HEK293 (cell line): ENCODE data around the gene B4GALT2.
A peak's percentile ranks its signal among the peaks of the same experiment; 100 is the strongest.

Source experiments
- ATF2 ChIP-seq: fragments of 450-650 bp; formaldehyde crosslinking; IDR thresholded peaks from 2 replicates; pipeline ENCODE4 v1.5.1; 2016; ENCODE audit warnings: missing biosample characterization, missing genetic modification characterization, low read depth
- GFI1B ChIP-seq: fragments of 450-650 bp; formaldehyde crosslinking; IDR thresholded peaks from 2 replicates; pipeline ENCODE4 v1.5.1; 2016; ENCODE audit warnings: missing biosample characterization, missing genetic modification characterization
- GLI2 ChIP-seq: fragments of 450-650 bp; formaldehyde crosslinking; IDR thresholded peaks from 2 replicates; pipeline ENCODE4; 2017; ENCODE audit warnings: missing biosample characterization, missing genetic modification characterization, low read depth, borderline replicate concordance
- HOXC10 ChIP-seq: sonication (generic); formaldehyde crosslinking; IDR thresholded peaks from 2 replicates; pipeline ENCODE4 v1.8.1; 2023; ENCODE audit warnings: mild to moderate bottlenecking, missing genetic modification reagents
- INSM2 ChIP-seq: fragments of 450-650 bp; formaldehyde crosslinking; IDR thresholded peaks from 2 replicates; pipeline ENCODE4 v1.5.1; 2016; ENCODE audit warnings: missing biosample characterization, missing genetic modification characterization
- PRDM1 ChIP-seq: fragments of 450-650 bp; formaldehyde crosslinking; IDR thresholded peaks from 2 replicates; pipeline ENCODE4; 2016; ENCODE audit warnings: missing biosample characterization, missing genetic modification characterization
- SALL2 ChIP-seq: fragments of 450-650 bp; formaldehyde crosslinking; IDR thresholded peaks from 2 replicates; pipeline ENCODE4 v1.5.0; 2017; ENCODE audit warnings: missing biosample characterization, mild to moderate bottlenecking, missing genetic modification characterization, borderline replicate concordance
- SCRT2 ChIP-seq: fragments of 450-650 bp; formaldehyde crosslinking; IDR thresholded peaks from 2 replicates; pipeline ENCODE4 v1.5.1; 2016; ENCODE audit warnings: missing biosample characterization, missing genetic modification characterization
- ZBTB20 ChIP-seq: fragments of 450-650 bp; formaldehyde crosslinking; IDR thresholded peaks from 2 replicates; pipeline ENCODE4 v1.5.1; 2016; ENCODE audit warnings: missing biosample characterization, missing genetic modification characterization
- ZBTB48 ChIP-seq: fragments of 450-650 bp; formaldehyde crosslinking; IDR thresholded peaks from 2 replicates; pipeline ENCODE4 v1.5.1; 2016; ENCODE audit warnings: missing biosample characterization, missing genetic modification characterization
- ZNF146 ChIP-seq: fragments of 450-650 bp; formaldehyde crosslinking; IDR thresholded peaks from 2 replicates; pipeline ENCODE4 v1.5.1; 2016; ENCODE audit warnings: missing biosample characterization, missing genetic modification characterization
- ZNF16 ChIP-seq: fragments of 450-650 bp; formaldehyde crosslinking; IDR thresholded peaks from 2 replicates; pipeline ENCODE4 v1.5.1; 2016; ENCODE audit warnings: low read depth, missing biosample characterization, missing genetic modification characterization
- ZNF266 ChIP-seq: fragments of 450-650 bp; formaldehyde crosslinking; IDR thresholded peaks from 2 replicates; pipeline ENCODE4 v1.5.1; 2016; ENCODE audit warnings: missing biosample characterization, missing genetic modification characterization, low read depth
- ZNF324 ChIP-seq: fragments of 450-650 bp; formaldehyde crosslinking; IDR thresholded peaks from 2 replicates; pipeline ENCODE4 v1.5.1; 2016; ENCODE audit warnings: missing biosample characterization, missing genetic modification characterization
- ZNF391 ChIP-seq: fragments of 450-650 bp; formaldehyde crosslinking; IDR thresholded peaks from 2 replicates; pipeline ENCODE4 v1.5.1; 2016; ENCODE audit warnings: low read depth, missing biosample characterization, missing genetic modification characterization, borderline replicate concordance
- ZNF501 ChIP-seq: fragments of 450-650 bp; formaldehyde crosslinking; IDR thresholded peaks from 2 replicates; pipeline ENCODE4 v1.5.1; 2016; ENCODE audit warnings: missing biosample characterization, missing genetic modification characterization
- ZNF529 ChIP-seq: fragments of 450-650 bp; formaldehyde crosslinking; IDR thresholded peaks from 2 replicates; pipeline ENCODE4 v1.5.1; 2017; ENCODE audit warnings: missing genetic modification characterization, missing biosample characterization; ENCODE audit not compliant: insufficient replicate concordance
- ZNF548 ChIP-seq: fragments of 450-650 bp; formaldehyde crosslinking; IDR thresholded peaks from 2 replicates; pipeline ENCODE4 v1.5.1; 2016; ENCODE audit warnings: missing biosample characterization, missing genetic modification characterization
- ZNF561 ChIP-seq: fragments of 450-650 bp; IDR thresholded peaks from 2 replicates; pipeline ENCODE4 v1.5.1; 2018; ENCODE audit warnings: missing biosample characterization, missing genetic modification characterization, borderline replicate concordance
- ZNF624 ChIP-seq: fragments of 450-650 bp; formaldehyde crosslinking; IDR thresholded peaks from 2 replicates; pipeline ENCODE4 v1.5.1; 2017; ENCODE audit warnings: missing biosample characterization, missing genetic modification characterization
- ZNF660 ChIP-seq: fragments of 450-650 bp; IDR thresholded peaks from 2 replicates; pipeline ENCODE4 v1.5.1; 2018; ENCODE audit warnings: missing biosample characterization, mild to moderate bottlenecking, missing genetic modification characterization
- ZSCAN30 ChIP-seq: fragments of 450-650 bp; IDR thresholded peaks from 2 replicates; pipeline ENCODE4 v1.5.1; 2018; ENCODE audit warnings: missing biosample characterization, mild to moderate bottlenecking, missing genetic modification characterization, moderate library complexity
- TF ChIP-seq, protein P1 (sequence below): fragments of 450-650 bp; formaldehyde crosslinking; IDR thresholded peaks from 2 replicates; pipeline ENCODE4 v1.5.1; 2016; ENCODE audit warnings: missing biosample characterization, missing genetic modification characterization, low read depth
- TF ChIP-seq, protein P2 (sequence below): fragments of 450-650 bp; formaldehyde crosslinking; IDR thresholded peaks from 2 replicates; pipeline ENCODE4 v1.5.1; 2016; ENCODE audit warnings: missing biosample characterization, missing genetic modification characterization
- TF ChIP-seq, protein P3 (sequence below): fragments of 450-650 bp; formaldehyde crosslinking; IDR thresholded peaks from 2 replicates; pipeline ENCODE4 v1.5.1; 2016; ENCODE audit warnings: missing biosample characterization, missing genetic modification characterization
- TF ChIP-seq, protein P4 (sequence below): fragments of 450-650 bp; formaldehyde crosslinking; IDR thresholded peaks from 2 replicates; pipeline ENCODE4 v1.5.1; 2016; ENCODE audit warnings: missing biosample characterization, missing genetic modification characterization

Gene B4GALT2

DNA sequence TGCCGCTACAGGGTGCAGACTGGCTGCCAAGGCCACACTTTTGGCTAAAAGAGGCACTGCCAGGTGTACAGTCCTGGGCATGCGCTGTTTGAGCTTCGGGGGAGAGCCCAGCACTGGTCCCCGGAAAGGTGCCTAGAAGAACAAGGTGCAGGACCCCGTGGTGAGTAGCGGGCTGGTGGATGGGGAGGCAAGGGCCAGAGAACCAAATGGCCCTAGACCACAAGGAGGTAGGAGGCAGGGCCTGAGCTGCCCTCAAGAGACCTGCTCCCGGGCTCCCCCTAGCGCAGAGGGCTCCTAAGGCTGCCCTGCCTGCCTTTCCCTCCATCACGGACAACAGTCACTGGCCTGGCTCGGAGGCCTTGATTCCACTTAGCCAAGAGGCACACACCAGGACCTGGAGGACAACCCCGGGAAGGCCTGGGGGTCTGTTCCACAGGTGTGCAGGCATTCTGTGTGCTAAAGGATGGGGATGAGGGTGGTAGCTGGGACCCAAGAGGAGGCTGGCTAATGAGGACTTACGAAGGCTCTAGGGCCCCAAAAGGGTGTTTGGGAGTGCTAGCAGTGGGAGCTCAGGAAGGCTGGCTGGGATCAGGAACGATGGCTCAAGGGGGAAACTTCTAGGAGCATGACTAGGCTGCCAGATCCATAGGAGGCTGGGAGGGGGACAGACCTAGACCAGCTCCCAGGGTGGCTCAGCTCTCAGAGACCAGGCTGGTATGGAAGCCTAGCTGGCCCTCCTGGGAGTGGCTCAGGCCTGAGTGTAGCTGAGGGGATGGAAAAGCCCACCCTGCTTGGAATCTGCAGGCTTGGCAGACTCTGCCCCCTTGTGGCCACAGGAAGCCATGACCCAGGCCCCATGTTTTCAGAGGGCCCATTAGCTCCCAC lies 44.7 kb upstream of the B4GALT2 start (continued):
- TF ChIP-seq, protein P1, sequence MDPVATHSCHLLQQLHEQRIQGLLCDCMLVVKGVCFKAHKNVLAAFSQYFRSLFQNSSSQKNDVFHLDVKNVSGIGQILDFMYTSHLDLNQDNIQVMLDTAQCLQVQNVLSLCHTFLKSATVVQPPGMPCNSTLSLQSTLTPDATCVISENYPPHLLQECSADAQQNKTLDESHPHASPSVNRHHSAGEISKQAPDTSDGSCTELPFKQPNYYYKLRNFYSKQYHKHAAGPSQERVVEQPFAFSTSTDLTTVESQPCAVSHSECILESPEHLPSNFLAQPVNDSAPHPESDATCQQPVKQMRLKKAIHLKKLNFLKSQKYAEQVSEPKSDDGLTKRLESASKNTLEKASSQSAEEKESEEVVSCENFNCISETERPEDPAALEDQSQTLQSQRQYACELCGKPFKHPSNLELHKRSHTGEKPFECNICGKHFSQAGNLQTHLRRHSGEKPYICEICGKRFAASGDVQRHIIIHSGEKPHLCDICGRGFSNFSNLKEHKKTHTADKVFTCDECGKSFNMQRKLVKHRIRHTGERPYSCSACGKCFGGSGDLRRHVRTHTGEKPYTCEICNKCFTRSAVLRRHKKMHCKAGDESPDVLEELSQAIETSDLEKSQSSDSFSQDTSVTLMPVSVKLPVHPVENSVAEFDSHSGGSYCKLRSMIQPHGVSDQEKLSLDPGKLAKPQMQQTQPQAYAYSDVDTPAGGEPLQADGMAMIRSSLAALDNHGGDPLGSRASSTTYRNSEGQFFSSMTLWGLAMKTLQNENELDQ = no peak
- TF ChIP-seq PRDM1 (tag by site-specific recombination) = no peak
- 0 out of 2 replicates have a peak, but pooled peaks have one; percentile 11 for TF ChIP-seq ZBTB48 (tag by site-specific recombination)
- no peak for TF ChIP-seq ATF2 (tag by site-specific recombination)
- TF ChIP-seq ZNF146 (tag by site-specific recombination) = no peak
- 0 out of 2 replicates have a peak, but pooled peaks have one; percentile 59 for TF ChIP-seq ZSCAN30
- no peak; the same call in 1 of the 2 replicates for TF ChIP-seq GFI1B (tag by site-specific recombination)
- TF ChIP-seq ZNF16 = no peak
- 0 out of 2 replicates have a peak, but pooled peaks have one; percentile 5 for TF ChIP-seq ZNF501 (tag by site-specific recombination)
- TF ChIP-seq ZBTB20 (tag by site-specific recombination) = no peak; the same call in 1 of the 2 replicates
- no peak for TF ChIP-seq ZNF324 (tag by site-specific recombination)
- TF ChIP-seq ZNF391 = no peak
- no peak for TF ChIP-seq ZNF660 (tag by site-specific recombination)
- no peak for TF ChIP-seq ZNF529
- TF ChIP-seq ZNF561 (tag by site-specific recombination) = no peak
- no peak for TF ChIP-seq SALL2
- 0 out of 2 replicates have a peak, but pooled peaks have one; percentile 28 for TF ChIP-seq HOXC10 (CRISPR knock-in tag)
- no peak for TF ChIP-seq ZNF266
- TF ChIP-seq, protein P2, sequence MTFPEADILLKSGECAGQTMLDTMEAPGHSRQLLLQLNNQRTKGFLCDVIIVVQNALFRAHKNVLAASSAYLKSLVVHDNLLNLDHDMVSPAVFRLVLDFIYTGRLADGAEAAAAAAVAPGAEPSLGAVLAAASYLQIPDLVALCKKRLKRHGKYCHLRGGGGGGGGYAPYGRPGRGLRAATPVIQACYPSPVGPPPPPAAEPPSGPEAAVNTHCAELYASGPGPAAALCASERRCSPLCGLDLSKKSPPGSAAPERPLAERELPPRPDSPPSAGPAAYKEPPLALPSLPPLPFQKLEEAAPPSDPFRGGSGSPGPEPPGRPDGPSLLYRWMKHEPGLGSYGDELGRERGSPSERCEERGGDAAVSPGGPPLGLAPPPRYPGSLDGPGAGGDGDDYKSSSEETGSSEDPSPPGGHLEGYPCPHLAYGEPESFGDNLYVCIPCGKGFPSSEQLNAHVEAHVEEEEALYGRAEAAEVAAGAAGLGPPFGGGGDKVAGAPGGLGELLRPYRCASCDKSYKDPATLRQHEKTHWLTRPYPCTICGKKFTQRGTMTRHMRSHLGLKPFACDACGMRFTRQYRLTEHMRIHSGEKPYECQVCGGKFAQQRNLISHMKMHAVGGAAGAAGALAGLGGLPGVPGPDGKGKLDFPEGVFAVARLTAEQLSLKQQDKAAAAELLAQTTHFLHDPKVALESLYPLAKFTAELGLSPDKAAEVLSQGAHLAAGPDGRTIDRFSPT (tag by site-specific recombination) = no peak
- TF ChIP-seq, protein P3, sequence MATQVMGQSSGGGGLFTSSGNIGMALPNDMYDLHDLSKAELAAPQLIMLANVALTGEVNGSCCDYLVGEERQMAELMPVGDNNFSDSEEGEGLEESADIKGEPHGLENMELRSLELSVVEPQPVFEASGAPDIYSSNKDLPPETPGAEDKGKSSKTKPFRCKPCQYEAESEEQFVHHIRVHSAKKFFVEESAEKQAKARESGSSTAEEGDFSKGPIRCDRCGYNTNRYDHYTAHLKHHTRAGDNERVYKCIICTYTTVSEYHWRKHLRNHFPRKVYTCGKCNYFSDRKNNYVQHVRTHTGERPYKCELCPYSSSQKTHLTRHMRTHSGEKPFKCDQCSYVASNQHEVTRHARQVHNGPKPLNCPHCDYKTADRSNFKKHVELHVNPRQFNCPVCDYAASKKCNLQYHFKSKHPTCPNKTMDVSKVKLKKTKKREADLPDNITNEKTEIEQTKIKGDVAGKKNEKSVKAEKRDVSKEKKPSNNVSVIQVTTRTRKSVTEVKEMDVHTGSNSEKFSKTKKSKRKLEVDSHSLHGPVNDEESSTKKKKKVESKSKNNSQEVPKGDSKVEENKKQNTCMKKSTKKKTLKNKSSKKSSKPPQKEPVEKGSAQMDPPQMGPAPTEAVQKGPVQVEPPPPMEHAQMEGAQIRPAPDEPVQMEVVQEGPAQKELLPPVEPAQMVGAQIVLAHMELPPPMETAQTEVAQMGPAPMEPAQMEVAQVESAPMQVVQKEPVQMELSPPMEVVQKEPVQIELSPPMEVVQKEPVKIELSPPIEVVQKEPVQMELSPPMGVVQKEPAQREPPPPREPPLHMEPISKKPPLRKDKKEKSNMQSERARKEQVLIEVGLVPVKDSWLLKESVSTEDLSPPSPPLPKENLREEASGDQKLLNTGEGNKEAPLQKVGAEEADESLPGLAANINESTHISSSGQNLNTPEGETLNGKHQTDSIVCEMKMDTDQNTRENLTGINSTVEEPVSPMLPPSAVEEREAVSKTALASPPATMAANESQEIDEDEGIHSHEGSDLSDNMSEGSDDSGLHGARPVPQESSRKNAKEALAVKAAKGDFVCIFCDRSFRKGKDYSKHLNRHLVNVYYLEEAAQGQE (tag by site-specific recombination) = no peak
- TF ChIP-seq ZNF548 (tag by site-specific recombination) = no peak
- TF ChIP-seq, protein P4, sequence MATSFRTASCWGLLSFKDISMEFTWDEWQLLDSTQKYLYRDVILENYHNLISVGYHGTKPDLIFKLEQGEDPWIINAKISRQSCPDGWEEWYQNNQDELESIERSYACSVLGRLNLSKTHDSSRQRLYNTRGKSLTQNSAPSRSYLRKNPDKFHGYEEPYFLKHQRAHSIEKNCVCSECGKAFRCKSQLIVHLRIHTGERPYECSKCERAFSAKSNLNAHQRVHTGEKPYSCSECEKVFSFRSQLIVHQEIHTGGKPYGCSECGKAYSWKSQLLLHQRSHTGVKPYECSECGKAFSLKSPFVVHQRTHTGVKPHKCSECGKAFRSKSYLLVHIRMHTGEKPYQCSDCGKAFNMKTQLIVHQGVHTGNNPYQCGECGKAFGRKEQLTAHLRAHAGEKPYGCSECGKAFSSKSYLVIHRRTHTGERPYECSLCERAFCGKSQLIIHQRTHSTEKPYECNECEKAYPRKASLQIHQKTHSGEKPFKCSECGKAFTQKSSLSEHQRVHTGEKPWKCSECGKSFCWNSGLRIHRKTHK (tag by site-specific recombination) = no peak
- TF ChIP-seq SCRT2 (tag by site-specific recombination) = peak; percentile 60; the same call in 1 of the 2 replicates
- no peak for TF ChIP-seq INSM2 (tag by site-specific recombination)
- no peak for TF ChIP-seq GLI2
- no peak for TF ChIP-seq ZNF624
